HG03520 (cell line): ENCODE data around the gene GRAMD1A.
"Not testable (repeated sequence)": the region's sequence is repeated elsewhere in the genome, so short reads cannot be mapped to it uniquely, and the experiment has no call there.

Experiments used
- ATAC-seq: cut with Tn5 transposase; IDR thresholded peaks from one replicate; pipeline ENCODE4 v1.9.1; 2021; ENCODE audit warnings: mild to moderate bottlenecking, moderate library complexity; ENCODE audit not compliant: unreplicated experiment

The GRAMD1A gene

DNA sequence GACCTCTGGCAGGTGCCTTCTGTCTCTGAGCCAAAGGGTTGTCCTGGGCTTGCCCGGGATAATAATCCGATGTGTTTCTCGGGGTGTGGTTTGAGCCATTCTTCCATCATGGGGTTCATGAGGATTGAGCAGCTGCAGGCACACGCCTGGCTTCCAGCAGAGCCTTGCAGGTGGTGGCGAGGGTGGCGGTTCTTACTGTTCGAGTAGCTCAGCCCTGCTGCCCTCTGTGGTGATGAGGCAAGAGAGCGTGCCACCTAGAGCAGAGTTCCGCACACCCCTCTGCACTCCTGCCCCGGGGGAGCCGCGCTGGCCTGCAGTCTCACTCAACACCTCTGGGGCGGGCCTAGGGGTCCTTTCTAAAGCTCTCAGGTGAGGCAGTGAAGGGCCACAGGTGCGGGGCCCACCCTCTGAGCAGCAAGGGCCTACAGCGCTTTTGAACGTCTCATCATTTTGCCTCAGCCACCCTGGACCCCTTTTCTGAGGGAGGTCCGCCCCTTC, 33.9 kb downstream of the GRAMD1A start:
- no peak for ATAC-seq

DNA sequence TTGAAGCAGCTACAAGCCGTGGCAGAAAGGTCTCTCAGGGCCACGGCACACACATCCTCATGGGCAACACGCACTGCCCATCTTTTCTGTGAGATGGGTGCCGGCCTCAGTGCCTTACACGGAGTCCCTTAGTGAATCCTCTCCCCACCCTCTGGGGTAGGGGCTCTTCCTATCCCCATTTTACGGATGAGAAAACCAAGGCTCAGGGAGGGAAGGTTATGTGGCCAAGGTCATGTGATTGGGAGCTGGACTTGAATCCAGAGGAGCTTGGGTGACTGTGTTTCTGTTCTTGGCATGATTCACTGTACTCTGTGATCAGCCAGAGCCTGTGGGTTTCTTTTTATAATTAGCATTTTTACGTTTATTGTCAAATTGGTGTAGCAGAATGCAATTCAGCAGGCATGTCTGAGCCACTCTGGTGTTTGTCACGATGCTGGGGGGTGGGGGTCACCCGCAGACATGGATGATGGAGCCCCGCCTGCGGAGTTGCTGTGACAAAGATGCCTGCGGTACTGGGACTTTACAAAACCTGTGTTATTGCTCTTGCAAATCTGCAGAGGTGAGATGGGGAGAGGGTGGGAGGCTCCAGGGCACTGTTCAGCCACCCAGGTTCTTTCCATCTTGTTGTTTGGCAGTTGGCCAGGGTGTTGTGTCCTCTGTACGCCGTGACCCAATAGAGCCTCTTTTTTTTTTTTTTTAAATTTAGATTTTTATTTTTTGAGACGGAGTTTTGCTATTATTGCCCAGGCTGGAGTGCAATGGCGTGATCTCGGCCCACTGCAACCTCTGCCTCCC, 34.7 kb downstream of the GRAMD1A start:
- no peak for ATAC-seq

DNA sequence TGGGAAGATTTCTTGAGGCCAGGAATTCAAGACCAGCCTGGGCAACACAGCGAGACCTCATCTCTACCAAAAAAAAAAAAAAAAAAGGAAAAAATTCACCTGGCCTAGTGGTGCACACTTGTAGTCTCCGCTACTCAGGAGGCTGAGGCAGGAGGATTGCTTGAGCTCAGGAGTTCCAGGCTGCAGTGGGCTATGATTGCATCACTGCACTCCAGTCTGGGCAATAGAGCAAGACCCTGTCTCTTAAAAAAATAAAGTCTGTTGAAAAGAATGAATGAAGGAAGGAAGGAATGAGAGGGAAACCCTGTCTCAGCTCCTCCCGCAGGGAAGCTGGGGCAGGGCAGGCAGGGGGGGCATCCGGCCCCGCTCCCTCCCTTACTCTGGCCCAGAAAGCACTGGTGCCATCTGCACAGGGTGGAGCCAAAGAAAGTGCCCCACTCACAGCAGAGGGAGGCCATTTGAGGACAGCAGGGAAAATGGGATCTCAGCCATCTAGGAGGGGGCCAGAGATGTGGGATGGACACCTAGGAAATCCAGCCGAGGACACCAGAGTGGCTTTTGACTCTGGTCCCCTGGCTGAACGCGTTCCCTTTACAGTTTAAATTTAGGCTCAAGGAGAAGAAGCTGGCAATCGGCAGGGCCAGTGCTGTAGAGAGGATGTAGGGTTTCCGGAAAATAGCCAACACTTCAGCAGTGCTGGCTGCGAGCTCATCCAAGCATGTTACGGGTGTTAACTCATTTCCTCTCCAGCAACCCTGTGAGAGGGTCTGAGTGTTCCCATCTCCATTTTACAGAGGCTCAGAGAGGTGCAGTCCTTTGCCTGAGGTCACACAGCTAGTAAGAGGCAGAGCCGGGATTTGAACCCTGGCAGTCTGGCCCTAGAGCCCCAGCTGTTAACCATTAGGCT, 37.8 kb downstream of the GRAMD1A start:
- no peak for ATAC-seq

DNA sequence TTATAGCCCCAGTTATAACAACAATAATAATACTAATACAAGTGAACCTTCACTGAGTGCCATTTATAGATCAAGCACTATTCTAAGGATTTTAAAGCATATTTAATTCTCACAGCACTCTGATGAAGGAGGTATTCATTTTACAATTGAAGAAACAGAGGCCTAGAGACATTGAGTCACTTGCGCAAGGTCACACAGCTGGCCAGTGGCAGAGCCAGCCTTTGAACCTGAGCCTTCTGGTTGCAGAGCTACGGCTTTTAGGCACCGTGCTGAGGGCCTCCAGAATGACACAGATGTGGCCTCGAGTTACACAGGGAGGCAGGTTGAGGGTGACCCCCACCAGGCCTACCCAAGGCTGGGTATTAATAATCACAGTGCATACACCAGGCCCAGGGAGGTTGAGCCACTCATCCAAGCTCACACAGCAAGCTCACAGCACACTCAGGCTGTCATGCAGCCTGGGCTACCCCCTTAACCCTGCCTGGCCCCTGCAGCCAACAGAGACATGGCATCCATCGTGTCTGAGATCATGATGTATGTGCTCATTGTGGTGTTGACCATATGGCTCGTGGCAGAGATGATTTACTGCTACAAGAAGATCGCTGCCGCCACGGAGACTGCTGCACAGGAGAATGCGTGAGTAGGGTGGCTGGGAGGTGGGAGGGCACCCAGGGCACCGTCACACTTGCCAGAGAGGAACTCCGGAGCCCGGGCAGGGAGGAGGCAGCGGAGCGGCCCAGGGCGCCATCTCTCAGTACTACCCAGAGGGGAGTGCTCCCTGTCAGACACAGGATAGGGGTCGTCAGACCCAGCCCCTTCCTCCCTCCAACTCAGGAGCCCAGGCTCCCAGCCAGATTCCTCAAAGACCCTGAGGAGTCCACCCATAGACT, 38.7 kb downstream of the GRAMD1A start:
- ATAC-seq = no peak

DNA sequence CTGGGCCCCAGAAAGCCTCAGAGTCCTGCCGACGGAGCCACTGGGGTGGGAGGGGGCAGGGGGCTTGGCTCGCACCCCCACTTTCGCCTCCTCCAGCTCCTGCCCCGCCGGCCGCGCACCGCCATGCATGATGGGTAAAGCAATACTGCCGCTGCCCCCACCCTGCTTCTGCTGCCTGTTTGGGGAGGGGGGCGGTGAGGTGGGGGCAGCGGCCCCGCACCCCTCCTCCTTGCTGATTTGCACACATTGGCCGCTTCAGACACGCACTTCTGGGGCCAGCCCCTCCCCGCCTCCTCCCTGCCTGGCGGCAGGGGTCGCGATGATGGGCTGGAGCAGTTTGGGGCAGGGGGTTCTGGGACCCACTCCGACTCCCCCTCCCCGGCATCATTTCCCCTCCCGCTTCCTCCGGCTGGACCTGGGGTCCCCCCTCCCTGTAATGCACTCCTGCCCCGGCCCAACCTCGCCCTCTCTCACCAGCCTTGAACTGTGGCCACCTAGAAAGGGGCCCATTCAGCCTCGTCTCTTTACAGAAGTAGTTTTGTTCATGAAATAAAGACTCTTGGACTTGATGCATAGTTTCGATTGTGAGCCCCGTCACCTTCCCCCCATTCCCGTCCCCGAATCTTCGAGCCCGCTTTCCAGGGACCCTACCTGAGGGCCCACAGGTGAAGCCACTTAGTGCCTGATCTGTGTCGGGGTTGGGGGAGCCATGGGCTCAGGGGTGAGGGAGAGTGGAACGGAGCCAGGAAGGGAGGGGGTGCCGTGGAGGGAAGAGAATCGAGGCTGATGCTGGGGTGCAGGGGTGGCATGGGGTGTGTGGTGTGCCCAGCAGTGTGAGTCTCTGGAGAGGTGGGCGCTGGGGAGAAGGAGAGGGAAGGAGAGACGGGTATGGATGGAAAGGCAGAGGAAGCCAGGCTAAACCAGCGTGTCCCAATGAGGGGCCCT, 40.0 kb downstream of the GRAMD1A start:
- no peak for ATAC-seq

DNA sequence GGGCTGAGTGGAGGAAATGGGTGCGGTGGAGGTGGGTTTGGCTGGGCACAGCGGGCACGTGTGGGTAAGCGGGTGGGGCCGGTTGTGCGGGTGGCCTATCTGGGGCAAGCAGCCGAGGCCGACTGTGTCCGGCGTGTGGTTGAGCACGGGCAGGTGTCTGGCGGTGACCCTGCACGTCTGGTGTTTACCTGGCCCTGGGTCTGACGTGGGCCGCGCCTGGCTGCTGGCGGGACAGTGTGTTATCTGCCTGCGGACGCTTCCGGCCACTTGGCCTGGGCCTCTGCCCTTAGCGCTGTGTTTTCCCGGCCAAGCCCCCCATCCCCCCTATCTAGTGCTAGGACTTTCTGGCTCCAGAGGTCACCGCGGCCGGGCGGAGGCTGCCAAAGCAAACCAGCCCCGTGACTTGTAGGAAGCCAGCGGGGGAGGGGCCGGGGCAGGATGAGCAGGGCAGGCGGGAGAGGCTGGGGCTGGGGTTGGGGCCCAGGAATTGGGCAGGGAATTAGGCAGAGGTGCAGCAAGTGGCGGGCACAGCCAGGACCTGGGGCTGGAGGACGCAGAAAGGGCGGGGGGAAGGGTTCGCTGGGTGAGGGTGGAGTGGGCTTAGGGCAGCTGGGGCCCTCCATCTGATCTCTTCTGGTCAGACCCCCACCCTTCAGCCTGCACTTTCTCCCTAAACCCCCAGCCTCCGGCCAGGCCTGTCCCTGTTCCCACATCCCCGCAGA, 40.9 kb downstream of the GRAMD1A start:
- ATAC-seq = no peak

DNA sequence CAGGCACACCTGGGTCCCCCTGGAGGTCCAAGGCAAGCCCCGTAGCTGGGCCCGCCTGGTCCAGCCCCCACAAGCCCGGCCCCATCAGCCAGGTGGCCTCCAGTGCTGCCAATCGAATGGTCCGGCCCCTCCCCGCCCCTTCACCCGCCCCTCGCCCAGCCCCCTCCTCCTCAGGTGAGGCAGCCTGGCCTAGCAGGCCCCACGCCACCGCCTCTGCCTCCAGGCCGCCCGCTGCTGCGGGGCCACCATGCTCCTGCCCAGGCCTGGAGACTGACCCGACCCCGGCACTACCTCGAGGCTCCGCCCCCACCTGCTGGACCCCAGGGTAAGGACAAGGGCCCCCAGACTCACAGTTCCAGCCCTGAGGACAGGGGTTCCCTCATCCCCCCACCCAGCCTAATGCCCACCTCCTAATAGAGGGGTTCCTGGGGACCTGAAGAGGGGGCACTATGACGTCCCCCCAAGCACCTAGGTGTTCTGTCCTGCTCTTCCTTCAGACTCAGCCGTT, 41.5 kb downstream of the GRAMD1A start, which contains the start of gene HPN:
Gene HPN, plus strand, starts transcription at position 174 of the 508 bp plus-strand sequence. CDS start 786 bp downstream, outside the sequence.
- no peak for ATAC-seq

DNA sequence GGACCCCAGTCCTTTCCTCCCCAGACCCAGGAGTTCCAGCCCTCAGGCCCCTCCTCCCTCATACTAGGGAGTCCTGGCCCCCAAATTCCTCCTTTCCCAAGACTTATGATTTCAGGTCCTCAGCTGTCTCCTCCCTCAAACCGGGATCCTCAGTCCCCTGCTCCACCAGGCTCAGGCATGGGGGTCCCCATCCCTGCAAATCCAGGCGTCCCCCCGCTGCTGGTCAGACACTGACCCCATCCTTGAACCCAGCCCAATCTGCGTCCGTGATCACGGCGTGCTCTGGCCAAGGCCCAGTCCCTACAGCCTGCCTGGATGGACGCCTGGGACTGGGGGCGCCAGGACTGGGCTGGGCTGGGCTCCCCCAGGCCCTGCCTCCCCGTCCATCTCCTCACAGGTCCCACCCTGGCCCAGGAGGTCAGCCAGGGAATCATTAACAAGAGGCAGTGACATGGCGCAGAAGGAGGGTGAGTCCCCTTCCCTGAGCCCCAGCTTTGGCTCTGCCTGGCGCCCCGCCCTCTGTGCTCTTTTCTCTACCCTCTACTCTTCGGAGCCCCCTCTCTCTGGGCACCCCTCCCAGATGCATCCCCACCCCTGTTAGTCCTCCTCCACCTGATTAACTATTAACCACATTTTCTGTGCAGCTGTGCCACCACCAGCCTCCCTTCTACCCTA, 42.1 kb downstream of the GRAMD1A start:
- no peak for ATAC-seq

DNA sequence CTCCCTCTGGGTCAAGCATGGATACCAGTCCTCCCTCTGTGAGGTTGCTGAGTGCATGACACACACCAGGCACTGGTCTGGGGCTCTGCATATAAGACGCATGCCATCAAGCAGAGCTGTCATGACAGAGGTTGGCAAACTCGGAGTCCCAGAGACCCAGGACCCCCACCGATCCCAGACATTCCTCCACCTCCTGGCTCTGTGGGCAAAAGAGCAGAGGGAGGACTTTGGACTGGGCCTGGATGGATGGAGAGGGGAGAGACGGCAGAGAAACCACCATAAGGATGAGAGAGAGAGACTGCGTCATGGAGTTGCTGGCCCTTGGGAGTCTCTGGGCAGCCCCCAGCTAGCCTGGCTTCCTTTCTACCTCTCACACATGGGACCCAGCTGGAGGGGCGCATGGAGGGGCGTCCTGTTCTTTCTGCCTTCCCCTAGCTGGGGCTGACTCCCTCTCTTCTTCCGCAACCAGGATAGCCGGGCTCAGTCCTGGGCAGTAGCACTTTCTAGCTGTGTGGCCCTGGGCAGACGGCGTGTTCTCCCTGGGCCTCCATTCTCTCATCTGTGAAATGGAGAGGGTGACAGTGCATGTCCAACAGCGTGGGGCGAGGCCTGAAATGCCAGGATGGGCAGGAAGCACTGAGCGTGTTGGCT, 43.0 kb downstream of the GRAMD1A start:
- no peak for ATAC-seq

DNA sequence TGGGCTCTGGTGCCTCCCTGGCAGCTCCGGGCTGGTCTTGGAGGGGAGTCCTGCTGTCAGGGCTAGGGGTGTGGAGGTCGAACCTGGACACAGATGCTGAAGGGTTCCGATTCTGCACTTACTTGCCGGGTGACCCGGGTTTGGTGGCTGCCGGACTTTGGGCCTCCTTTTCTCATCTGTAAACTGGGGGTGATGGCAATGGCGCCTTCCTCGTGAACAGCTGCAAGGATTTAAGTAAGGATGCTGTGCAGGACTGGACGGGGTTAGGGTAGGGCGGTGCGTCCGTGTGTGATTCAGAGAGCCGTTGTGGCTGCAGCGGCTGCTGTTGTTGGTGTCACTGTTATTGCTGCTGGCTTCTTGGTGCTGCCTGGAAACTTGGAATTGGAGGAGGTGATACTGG, 43.8 kb downstream of the GRAMD1A start:
- ATAC-seq = no peak

DNA sequence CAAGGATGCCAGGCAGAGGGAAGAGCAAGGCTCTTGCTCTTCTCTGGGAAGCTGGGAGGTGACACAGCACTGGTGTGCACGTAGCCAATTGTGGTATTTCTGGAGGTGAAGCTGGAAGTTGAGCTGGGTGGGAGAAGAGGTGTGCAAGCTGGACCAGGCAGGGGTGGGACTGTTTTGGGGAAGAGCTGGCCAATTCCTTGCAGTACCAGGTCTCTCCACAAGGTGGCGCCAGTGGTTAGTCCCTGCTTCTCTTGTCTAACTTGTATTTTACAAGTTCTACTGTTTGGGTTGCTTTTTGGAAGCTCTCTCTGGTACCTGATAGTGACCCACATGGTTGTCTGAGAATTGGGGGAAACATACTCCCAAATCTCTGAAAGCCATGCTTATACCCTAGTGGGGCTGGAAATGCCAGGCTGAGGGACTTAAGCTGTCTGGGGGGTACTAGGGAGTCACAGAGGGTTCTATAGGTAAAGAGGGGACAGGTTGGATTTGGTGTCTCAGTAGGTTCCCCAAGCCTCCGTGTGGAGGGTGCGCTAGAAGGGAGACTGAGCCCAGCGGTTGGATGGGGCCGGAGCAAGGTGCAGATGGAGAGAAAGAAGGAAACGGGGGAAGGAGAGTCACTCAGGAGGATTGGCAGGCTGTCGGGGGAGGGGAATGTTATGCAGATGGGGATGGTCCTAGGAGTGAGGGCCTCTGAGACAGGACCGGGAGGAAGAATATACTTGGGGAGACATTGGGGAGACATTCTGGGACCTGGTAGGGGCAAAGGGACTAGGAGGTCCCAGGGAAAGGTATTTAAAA, 44.4 kb downstream of the GRAMD1A start:
- ATAC-seq = no peak

DNA sequence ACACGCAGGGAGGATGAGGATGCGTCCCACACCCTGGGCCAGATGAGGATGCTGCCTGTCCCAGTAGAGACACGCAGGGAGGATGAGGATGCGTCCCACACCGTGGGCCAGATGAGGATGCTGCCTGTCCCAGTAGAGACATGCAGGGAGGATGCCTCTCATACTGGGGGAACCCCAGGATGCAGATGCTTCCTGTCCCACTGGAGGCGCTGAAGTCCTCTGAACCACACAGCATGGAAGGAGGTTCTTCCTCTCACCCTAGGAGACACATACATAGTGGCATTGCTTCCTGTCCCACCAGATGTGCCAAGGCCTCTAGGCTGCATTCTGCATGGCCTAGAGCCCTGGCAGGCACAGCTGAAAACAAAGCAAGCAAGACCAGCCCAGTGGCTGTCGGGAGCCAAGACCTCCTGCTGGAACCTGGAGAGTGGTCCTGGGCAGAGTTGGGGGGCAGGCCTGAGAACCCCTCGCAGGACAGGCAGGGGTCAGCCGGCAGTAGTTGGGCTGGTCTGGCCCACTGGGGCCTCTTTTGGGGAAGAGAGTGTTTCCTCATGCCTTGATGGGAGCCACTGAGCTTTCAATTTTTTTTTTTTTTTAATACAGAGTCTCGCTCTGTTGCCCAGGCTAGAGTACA, 45.7 kb downstream of the GRAMD1A start:
- no peak for ATAC-seq

DNA sequence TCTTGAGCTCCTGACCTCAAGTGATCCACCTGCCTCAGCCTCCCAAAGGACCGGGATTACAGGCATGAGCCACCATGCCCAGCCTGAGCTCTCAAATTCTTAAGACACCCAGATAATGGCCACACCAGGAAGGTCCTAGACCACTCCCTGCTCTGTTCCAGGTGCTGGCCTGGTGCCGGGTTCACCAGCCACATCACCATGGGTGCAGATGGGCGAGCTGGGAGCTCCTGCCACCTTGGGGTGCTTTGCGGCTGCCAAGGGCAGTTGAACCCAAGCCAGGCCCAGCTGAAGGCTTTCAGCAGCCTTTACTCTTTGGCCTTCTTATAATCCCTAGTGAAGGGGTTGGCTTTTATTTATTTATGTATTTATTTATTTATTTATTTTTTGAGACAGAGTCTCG, 46.3 kb downstream of the GRAMD1A start:
- no peak for ATAC-seq

DNA sequence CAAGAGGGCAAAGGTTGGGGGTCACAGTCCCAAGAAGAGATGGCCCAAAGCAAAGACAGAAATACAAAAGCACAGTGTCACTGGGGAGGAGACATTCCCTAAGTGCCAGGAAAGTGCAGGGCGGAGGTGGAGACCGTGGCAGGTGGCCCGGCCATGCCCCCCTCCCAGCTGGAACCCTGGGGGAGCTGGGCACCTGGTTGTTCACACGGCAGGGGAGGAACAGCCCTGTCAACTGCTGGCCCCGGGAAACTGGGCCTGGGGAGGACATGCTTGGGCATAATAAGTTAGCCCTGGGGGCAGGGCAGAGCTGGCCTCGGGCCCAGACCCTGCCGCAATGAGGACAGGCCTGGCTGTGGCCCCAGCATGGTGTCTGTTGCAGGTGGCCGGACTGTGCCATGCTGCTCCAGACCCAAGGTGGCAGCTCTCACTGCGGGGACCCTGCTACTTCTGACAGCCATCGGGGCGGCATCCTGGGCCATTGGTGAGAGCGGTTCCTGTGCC, 48.8 kb downstream of the GRAMD1A start:
- ATAC-seq = no peak

DNA sequence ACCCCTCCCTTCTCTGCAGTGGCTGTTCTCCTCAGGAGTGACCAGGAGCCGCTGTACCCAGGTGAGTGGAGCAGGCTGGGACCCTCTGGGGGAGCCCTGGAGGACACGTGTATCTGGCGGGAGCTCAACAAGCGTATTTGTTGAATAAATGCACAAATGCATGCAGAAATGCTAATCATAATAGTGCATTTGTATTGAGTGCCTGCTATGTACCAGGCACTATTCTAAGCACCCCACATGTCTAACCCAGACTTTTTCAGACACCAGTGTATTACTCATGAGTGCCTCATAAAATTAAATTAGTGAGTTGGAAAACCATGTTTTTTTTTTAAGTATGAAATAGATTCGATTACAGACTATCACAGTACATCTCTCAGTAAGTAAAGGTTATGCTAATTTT, 49.3 kb downstream of the GRAMD1A start:
- no peak for ATAC-seq

DNA sequence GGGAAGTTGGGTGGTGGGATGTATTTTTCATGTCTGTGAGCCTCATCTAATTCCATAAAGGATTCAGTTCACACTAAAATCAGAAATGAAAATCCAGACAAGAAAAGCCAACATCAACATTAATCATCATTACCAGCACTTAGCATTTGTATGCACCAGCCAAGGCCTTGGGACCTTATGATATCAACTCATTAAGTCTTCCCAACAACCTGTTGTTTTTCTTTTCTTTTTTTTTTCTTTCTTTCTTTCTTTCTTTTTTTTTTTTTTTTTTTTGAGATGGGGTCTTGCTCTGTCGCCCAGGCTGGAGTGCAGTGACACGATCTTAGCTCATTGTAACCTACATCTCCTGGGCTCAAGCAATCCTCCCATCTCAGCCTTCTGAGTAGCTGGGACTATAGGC, 50.5 kb downstream of the GRAMD1A start:
- ATAC-seq = not testable (repeated sequence)
